Smooth muscle cell (in vitro differentiated cells): ENCODE data around the gene ADD2. TPM values are rescaled to one million over a fixed set of nuclear protein-coding genes. Genes with fewer than 3 reads are reported as not detected.

Source experiments
- DNase-seq: peaks from one replicate; lab custom pipeline; 2025; ENCODE audit not compliant: unreplicated experiment; lab: John Stamatoyannopoulos, UW
- H2AFZ ChIP-seq: fragments of 200-600 bp; sonication (generic); 2 replicates; pipeline ENCODE4 v1.6.0; 2016; ENCODE audit warnings: antibody characterized with exemption, low read depth, mild to moderate bottlenecking
- H3F3A ChIP-seq: fragments of 200-600 bp; sonication (generic); 2 replicates; pipeline ENCODE4 v1.6.0; 2017; ENCODE audit warnings: antibody characterized with exemption, low read depth
- H3K27ac ChIP-seq: fragments of 200-600 bp; sonication (generic); 2 replicates; pipeline ENCODE4 v1.5.1; 2016; ENCODE audit warnings: low read depth, mild to moderate bottlenecking
- H3K27me3 ChIP-seq: fragments of 200-600 bp; sonication (generic); 2 replicates; pipeline ENCODE4 v1.6.1; 2016; ENCODE audit warnings: low read depth, mild to moderate bottlenecking
- H3K36me3 ChIP-seq: fragments of 200-600 bp; sonication (generic); 2 replicates; pipeline ENCODE4 v1.5.1; 2016; ENCODE audit warnings: low read depth
- H3K4me1 ChIP-seq: fragments of 200-600 bp; sonication (generic); 2 replicates; pipeline ENCODE4 v1.5.1; 2016; ENCODE audit warnings: low read depth
- H3K4me2 ChIP-seq: fragments of 200-600 bp; sonication (generic); 2 replicates; pipeline ENCODE4 v1.6.0; 2016; ENCODE audit warnings: mild to moderate bottlenecking
- H3K4me3 ChIP-seq: fragments of 200-600 bp; sonication (generic); 2 replicates; pipeline ENCODE4 v1.5.1; 2016; ENCODE audit warnings: mild to moderate bottlenecking
- H3K79me2 ChIP-seq: fragments of 200-600 bp; sonication (generic); 2 replicates; pipeline ENCODE4 v1.6.0; 2016; ENCODE audit warnings: low read depth, mild to moderate bottlenecking
- H3K9ac ChIP-seq: fragments of 200-600 bp; sonication (generic); 2 replicates; pipeline ENCODE4 v1.6.0; 2016; ENCODE audit warnings: low read depth
- H3K9me3 ChIP-seq: fragments of 200-600 bp; sonication (generic); replicated peaks from 2 replicates; pipeline ENCODE4 v1.5.1; 2016; ENCODE audit warnings: low read depth
- H4K20me1 ChIP-seq: fragments of 200-600 bp; sonication (generic); 2 replicates; pipeline ENCODE4 v1.6.0; 2016; ENCODE audit warnings: low read depth
- CTCF ChIP-seq: fragments of 200-600 bp; sonication (generic); IDR thresholded peaks from 2 replicates; pipeline ENCODE4 v1.5.1; 2017; ENCODE audit warnings: borderline replicate concordance, mild to moderate bottlenecking, antibody characterized with exemption; ENCODE audit not compliant: insufficient read depth, poor library complexity, severe bottlenecking
- WGBS: methylation state at CpG from one replicate; pipeline ENCODE4 v1.1.7; 2016; ENCODE audit warnings: low lambda C conversion rate; 5-methylcytosine and 5-hydroxymethylcytosine counted together
- polyA plus RNA-seq: library from polyadenylated mRNA; unstranded; fragments of >200 nt; fragmentation: Nextera tagmentation; extraction: Ambion mirVana; gene quantifications from 2 replicates; pipeline ENCODE4 v1.2.1, GENCODE V29; 2016
- total RNA-seq: library from RNA; depleted of rRNA; stranded (reverse); fragments of >200 nt; gene quantifications from 2 replicates; pipeline ENCODE4 v1.2.3, GENCODE V29; 2014

ADD2 gene
- total RNA-seq (3.0 and 7.1 TPM in 2 replicates), polyA plus RNA-seq (1.9 and 4.3 TPM in 2 replicates)

- Histone ChIP-seq H3K4me3 (peak within 1 kb of the TSS; percentile 71), H3K9ac (peak within 1 kb of the TSS; percentile 34), H4K20me1 (no peaks in the 10 kb centered on the region), H3F3A (no peaks in the 10 kb centered on the region), H3K27ac (no peak within 1 kb of the TSS), H2AFZ (peak within 1 kb of the TSS; percentile 98), H3K79me2 (no peaks in the 10 kb centered on the region), H3K9me3 (no peaks in the 10 kb centered on the region), H3K4me2 (peak within 1 kb of the TSS; percentile 100), H3K36me3 (no peaks in the 10 kb centered on the region), H3K4me1 (peaks cover 9% of the 10 kb centered on the region), H3K27me3 (peaks cover 28% of the 10 kb centered on the region)
- TF ChIP-seq CTCF: peak; percentile 42
- no peak for DNase-seq
- WGBS: under 1% methylated on average over 41 of the region's 74 CpGs
These were observed at the start of gene ADD2 for GRCh38 chr2:70767699-70768589. Gene ADD2, minus strand, starts transcription at chr2:70768200. Its CDS starts 61,792 bp downstream, at chr2:70706408.

GRCh38 chr2:70817284-70817954 lies 49.4 kb upstream of the ADD2 start:
- Histone ChIP-seq H3K4me3 (no peak overlapping the region), H3K36me3 (no peaks in the 10 kb centered on the region), H3F3A (no peaks in the 10 kb centered on the region), H3K27ac (no peak overlapping the region), H3K79me2 (no peaks in the 10 kb centered on the region), H3K4me1 (no peaks in the 10 kb centered on the region), H3K27me3 (peaks cover 59% of the 10 kb centered on the region), H3K9ac (no peak overlapping the region), H2AFZ (no peak overlapping the region), H3K9me3 (no peaks in the 10 kb centered on the region), H4K20me1 (no peaks in the 10 kb centered on the region), H3K4me2 (no peak overlapping the region)
- no peak for TF ChIP-seq CTCF
- 80% methylated on average over 3 of the region's 3 CpGs for WGBS
- DNase-seq: no peak

- Histone ChIP-seq H3K9me3 (no peaks in the 10 kb centered on the region), H3K4me2 (no peak overlapping the region), H3K36me3 (no peaks in the 10 kb centered on the region), H4K20me1 (no peaks in the 10 kb centered on the region), H3K27me3 (peaks cover 63% of the 10 kb centered on the region), H3K9ac (no peak overlapping the region), H3F3A (no peaks in the 10 kb centered on the region), H3K27ac (no peak overlapping the region), H3K4me3 (no peak overlapping the region), H3K79me2 (no peaks in the 10 kb centered on the region), H3K4me1 (no peaks in the 10 kb centered on the region), H2AFZ (no peak overlapping the region)
- no peak for TF ChIP-seq CTCF
- WGBS: 68% methylated on average over 5 of the region's 5 CpGs
- DNase-seq: no peak
These were observed 48.7 kb upstream of the ADD2 start for GRCh38 chr2:70816726-70817125.
